Lung (tissue), 12 donors: ENCODE results near the gene TCF25. TPM values are rescaled to one million over a fixed set of nuclear protein-coding genes. Genes with fewer than 3 reads are reported as not detected.

Source experiments
- ATAC-seq: fragments of 200-7000 bp; cut with Tn5 transposase; one replicate; pipeline ENCODE4 v1.9.1; 2020; ENCODE audit warnings: moderate number of reproducible peaks; ENCODE audit not compliant: insufficient read depth, low FRiP score
- DNase-seq, 3 donors: peaks; one replicate each; pipeline ENCODE4 v3.0.0-alpha.2; 2013 to 2017
- H3K27ac ChIP-seq, 2 donors: one replicate each; pipeline ENCODE4 v1.5.1; 2013; ENCODE audit warnings: mild to moderate bottlenecking in 2 of 2, moderate library complexity in 2 of 2, control low read depth in 1 of 2, inconsistent platforms in 1 of 2, low read depth in 1 of 2, low read length in 1 of 2
- H3K27me3 ChIP-seq, 3 donors: one replicate each; pipeline ENCODE4 v1.5.1; 2013; ENCODE audit warnings: low read length in 2 of 3; ENCODE audit not compliant: control insufficient read depth in 3 of 3, insufficient read depth in 3 of 3
- H3K36me3 ChIP-seq, 4 donors: one replicate each; pipeline ENCODE4 v1.5.1; 2013; ENCODE audit warnings: low read length in 4 of 4, mild to moderate bottlenecking in 1 of 4, moderate library complexity in 1 of 4; ENCODE audit not compliant: control insufficient read depth in 4 of 4, insufficient read depth in 4 of 4
- H3K4me1 ChIP-seq, 5 donors: one replicate each; pipeline ENCODE4 v1.5.1; 2013; ENCODE audit warnings: low read length in 5 of 5, mild to moderate bottlenecking in 2 of 5, moderate library complexity in 1 of 5; ENCODE audit not compliant: control insufficient read depth in 5 of 5, insufficient read depth in 5 of 5
- H3K4me3 ChIP-seq: one replicate; pipeline ENCODE4 v1.5.1; 2013; ENCODE audit warnings: mild to moderate bottlenecking, control low read depth, moderate library complexity
- H3K9ac ChIP-seq, 2 donors: one replicate each; pipeline ENCODE4 v1.5.1; 2013; ENCODE audit warnings: low read length in 2 of 2, control low read depth in 1 of 2; ENCODE audit not compliant: insufficient read depth in 1 of 2
- H3K9me3 ChIP-seq, 4 donors: one replicate each; pipeline ENCODE4 v1.5.1; 2013; ENCODE audit warnings: low read length in 3 of 4, mild to moderate bottlenecking in 1 of 4, moderate library complexity in 1 of 4; ENCODE audit not compliant: control insufficient read depth in 4 of 4, insufficient read depth in 3 of 4
- CTCF ChIP-seq: IDR thresholded peaks from 2 replicates; pipeline ENCODE4 v1.5.1; 2012; ENCODE audit warnings: mild to moderate bottlenecking; ENCODE audit errors: control extremely low read depth, extremely low read depth
- WGBS, 2 donors: extraction: QIAGEN DNeasy Blood & Tissue Kit; methylation state at CpG; one replicate each; pipeline ENCODE4 v1.1.7; 2013; 5-methylcytosine and 5-hydroxymethylcytosine counted together
- polyA plus RNA-seq, 2 donors: library from polyadenylated mRNA; stranded (reverse); fragments of 200-250 nt; gene quantifications; one replicate each; pipeline ENCODE4 v1.2.1, GENCODE V29; 2013
- total RNA-seq, 2 donors: library from RNA; depleted of rRNA in 1 of 2; stranded (reverse); fragments of >200 nt in 1 of 2; gene quantifications; one replicate each; pipeline ENCODE4 v1.2.1, GENCODE V29; 2014 to 2021
- donor health status: control.
- donor health status: control.
- donor health status: Bipolar disorder and iron deficiency.
- donor health status: healthy.
- donor health status: DM: yes; HTN: yes; CAD: no.

Gene TCF25
- total and polyA plus RNA-seq, 4 donors = 106 to 212 (median 129) TPM

GRCh38 chr16:89867918-89868317, 5.5 kb upstream of the TCF25 start:
- WGBS, 2 donors = 83 to 85% methylated on average over 5 of the region's 5 CpGs
- Histone ChIP-seq H3K27ac (no peak overlapping the region), H3K9ac (no peak overlapping the region), H3K4me1 (peaks cover 0 to 13% (median 4%) of the 10 kb centered on the region in 5 donors), H3K4me3 (no peak overlapping the region), H3K27me3 (no peaks in the 10 kb centered on the region), H3K9me3 (peaks cover 0 to 4% (median 1%) of the 10 kb centered on the region in 4 donors), H3K36me3 (peaks cover 0 to 4% (median 0%) of the 10 kb centered on the region in 4 donors)
- no peak for TF ChIP-seq CTCF
- ATAC-seq (no peak), DNase-seq (no peak)

GRCh38 chr16:89869911-89870310, 3.5 kb upstream of the TCF25 start:
- no peak for TF ChIP-seq CTCF
- 93 to 96% methylated on average over 10 to 12 of the region's 12 CpGs for WGBS, 2 donors
- DNase-seq (no peak), ATAC-seq (no peak)
- peaks cover 0 to 4% (median 1%) of the 10 kb centered on the region in 4 donors for H3K9me3 ChIP-seq
- no peak overlapping the region for H3K9ac ChIP-seq
- H3K27me3 ChIP-seq = no peaks in the 10 kb centered on the region
- no peak overlapping the region for H3K27ac ChIP-seq
- peaks cover 0 to 13% (median 4%) of the 10 kb centered on the region in 5 donors for H3K4me1 ChIP-seq
- peaks cover 0 to 4% (median 3%) of the 10 kb centered on the region in 4 donors for H3K36me3 ChIP-seq
- H3K4me3 ChIP-seq = no peak overlapping the region

GRCh38 chr16:89870440-89870839, 3.0 kb upstream of the TCF25 start:
- TF ChIP-seq CTCF = no peak
- DNase-seq = no peak
- ATAC-seq = no peak
- no peak overlapping the region for H3K4me3 ChIP-seq
- peaks cover 0 to 8% (median 4%) of the 10 kb centered on the region in 4 donors for H3K36me3 ChIP-seq
- WGBS, 2 donors = 98% methylated on average over 6 of the region's 6 CpGs
- no peak overlapping the region for H3K9ac ChIP-seq
- H3K9me3 ChIP-seq = peaks cover 0 to 4% (median 1%) of the 10 kb centered on the region in 4 donors
- H3K4me1 ChIP-seq = peaks cover 0 to 13% (median 4%) of the 10 kb centered on the region in 5 donors
- no peak overlapping the region for H3K27ac ChIP-seq
- no peaks in the 10 kb centered on the region for H3K27me3 ChIP-seq

GRCh38 chr16:89871895-89872294, 1.5 kb upstream of the TCF25 start:
- TF ChIP-seq CTCF = no peak
- DNase-seq = no peak
- no peak overlapping the region for H3K9ac ChIP-seq
- no peak overlapping the region for H3K4me3 ChIP-seq
- ATAC-seq = no peak
- peaks cover 0 to 11% (median 4%) of the 10 kb centered on the region in 4 donors for H3K36me3 ChIP-seq
- peaks cover 0 to 4% (median 1%) of the 10 kb centered on the region in 4 donors for H3K9me3 ChIP-seq
- peaks cover 0 to 13% (median 4%) of the 10 kb centered on the region in 5 donors for H3K4me1 ChIP-seq
- H3K27ac ChIP-seq = no peak overlapping the region
- WGBS, 2 donors = 86 to 94% methylated on average over 9 of the region's 9 CpGs
- no peaks in the 10 kb centered on the region for H3K27me3 ChIP-seq
